GM06990 (cell line): ENCODE data around the gene SSTR3.

Experiments used
- DNase-seq: peaks from one replicate; pipeline ENCODE4 v3.0.0-alpha.2; 2011; ENCODE audit not compliant: insufficient read length; ENCODE audit errors: extremely low read depth
- H3K27me3 ChIP-seq: replicated peaks from 2 replicates; pipeline ENCODE4 v1.6.0; 2011; ENCODE audit warnings: low read length; ENCODE audit not compliant: control insufficient read depth, insufficient read depth
- H3K36me3 ChIP-seq: 2 replicates; pipeline ENCODE4 v1.5.1; 2011; ENCODE audit warnings: low read length; ENCODE audit not compliant: control insufficient read depth, insufficient read depth
- H3K4me3 ChIP-seq: replicated peaks from 2 replicates; pipeline ENCODE4 v1.5.1; 2011; ENCODE audit warnings: low read depth, mild to moderate bottlenecking, control low read depth, low read length
- CTCF ChIP-seq: IDR thresholded peaks from 2 replicates; pipeline ENCODE4 v1.5.1; 2011; ENCODE audit warnings: low read length, control low read depth, mild to moderate bottlenecking, inconsistent platforms; ENCODE audit not compliant: insufficient read depth, poor library complexity, severe bottlenecking

Gene SSTR3

GRCh38 chr22:37164505-37164887 is 47.8 kb downstream of the SSTR3 start:
- no peak for DNase-seq
- Histone ChIP-seq H3K36me3 (no peaks in the 10 kb centered on the region), H3K27me3 (no peaks in the 10 kb centered on the region), H3K4me3 (no peak overlapping the region)
- no peak for TF ChIP-seq CTCF

GRCh38 chr22:37163575-37164504 is 48.4 kb downstream of the SSTR3 start:
- H3K36me3 ChIP-seq, result no peaks in the 10 kb centered on the region
- no peaks in the 10 kb centered on the region for H3K27me3 ChIP-seq
- peak; percentile 85 for DNase-seq
- TF ChIP-seq CTCF, result no peak
- peak overlapping the region; percentile 10; the same call in 1 of the 2 replicates for H3K4me3 ChIP-seq

GRCh38 chr22:37163096-37163489 is 49.2 kb downstream of the SSTR3 start:
- Histone ChIP-seq H3K27me3 (no peaks in the 10 kb centered on the region), H3K4me3 (peak overlapping the region; percentile 12; the same call in 1 of the 2 replicates), H3K36me3 (no peaks in the 10 kb centered on the region)
- no peak for TF ChIP-seq CTCF
- DNase-seq, result no peak

GRCh38 chr22:37162221-37163095 is 49.8 kb downstream of the SSTR3 start:
- H3K27me3 ChIP-seq, result no peaks in the 10 kb centered on the region
- peak overlapping the region; percentile 6 for H3K4me3 ChIP-seq
- DNase-seq, result peak; percentile 90
- TF ChIP-seq CTCF, result peak; percentile 30
- no peaks in the 10 kb centered on the region for H3K36me3 ChIP-seq

GRCh38 chr22:37161443-37161842 is 50.8 kb downstream of the SSTR3 start:
- TF ChIP-seq CTCF, result no peak
- peak; percentile 54 for DNase-seq
- H3K36me3 ChIP-seq, result no peaks in the 10 kb centered on the region

More at GRCh38 chr22:37161443-37161842, 50.8 kb downstream of the SSTR3 start:
- no peak overlapping the region for H3K4me3 ChIP-seq
- no peaks in the 10 kb centered on the region for H3K27me3 ChIP-seq
